NCI-H1694 treated with DMSO at 0.1 percent for 48 hours (cell line): ENCODE results near the gene PTPN1.
"Not testable (repeated sequence)": the region's sequence is repeated elsewhere in the genome, so short reads cannot be mapped to it uniquely, and the experiment has no call there.

Source experiments
- DNase-seq: peaks from one replicate; lab custom pipeline; 2025; lab: John Stamatoyannopoulos, UW

PTPN1 gene

GRCh38 chr20:50509923-50510705 lies at the start of gene PTPN1:
PTPN1 (plus strand) TSS chr20:50510383; CDS start chr20:50510528, 145 bp downstream.
- peak; percentile 94 for DNase-seq

DNA sequence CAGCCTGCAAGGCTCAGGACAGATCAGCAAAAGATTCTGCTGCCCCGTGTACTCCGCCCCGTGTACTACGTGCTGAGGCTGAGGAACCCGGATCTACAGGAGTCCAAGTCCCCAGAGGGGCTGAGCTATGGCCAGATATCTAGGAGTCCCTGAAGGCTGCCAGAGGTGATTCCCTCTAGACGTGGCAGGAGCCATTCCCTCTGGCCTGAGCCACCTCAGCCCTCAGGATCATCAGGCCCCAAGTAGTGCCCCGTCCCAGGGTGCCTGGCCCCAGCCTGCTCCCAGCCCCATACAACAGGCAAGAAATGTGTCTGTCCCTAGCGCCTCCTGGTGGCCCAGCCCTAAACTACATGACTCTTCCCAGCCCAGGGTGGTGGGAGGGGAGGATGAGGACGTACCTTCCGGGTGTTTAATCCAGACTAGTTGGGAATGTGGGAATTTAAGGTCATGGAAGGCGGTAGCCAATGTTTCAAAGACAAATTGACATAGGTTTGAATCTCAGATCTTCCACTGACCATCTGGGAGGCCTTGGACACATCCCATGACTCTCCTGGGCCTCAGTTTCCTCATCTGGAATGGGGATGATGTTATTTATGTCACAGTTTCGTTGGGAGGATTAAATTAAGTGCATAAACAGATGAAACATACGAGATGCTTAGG lies 49.4 kb upstream of the PTPN1 start:
- peak; percentile 18 for DNase-seq

GRCh38 chr20:50462093-50462690 lies 48.0 kb upstream of the PTPN1 start:
- DNase-seq: no peak

DNA sequence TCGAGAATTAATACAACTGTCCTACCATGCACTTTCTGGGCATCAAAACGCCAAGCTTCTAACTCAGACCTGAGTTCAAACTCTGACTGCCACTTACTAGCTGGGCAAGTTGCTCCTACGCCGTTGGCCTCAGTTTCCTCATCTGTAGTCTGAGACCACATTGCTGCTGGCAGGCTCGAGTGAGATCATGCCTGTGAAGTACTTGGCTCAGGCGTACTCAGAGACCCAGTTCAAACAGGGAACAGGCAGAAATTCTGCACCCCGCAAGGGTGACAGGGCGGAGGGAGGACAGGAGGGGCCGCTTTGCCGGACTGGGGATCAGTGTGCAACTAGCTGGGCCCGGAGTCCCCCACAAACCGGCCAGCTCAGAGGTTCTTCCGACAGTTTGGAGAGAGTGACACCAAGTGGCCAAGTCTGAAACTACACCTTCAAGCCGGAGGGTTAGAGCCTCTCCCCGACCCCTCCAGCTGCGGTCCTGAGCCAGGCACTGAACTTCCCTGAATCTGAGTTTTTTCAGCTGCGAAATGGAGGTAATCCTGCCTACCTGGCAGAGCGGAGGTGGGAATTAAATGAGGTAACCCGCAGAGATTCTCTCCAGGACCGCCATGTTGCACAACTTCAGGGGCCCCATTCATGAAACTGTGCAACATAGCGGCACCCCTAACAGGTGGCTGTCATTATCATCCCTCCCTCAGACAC lies 46.0 kb upstream of the PTPN1 start:
- DNase-seq: peak; percentile 20

DNA sequence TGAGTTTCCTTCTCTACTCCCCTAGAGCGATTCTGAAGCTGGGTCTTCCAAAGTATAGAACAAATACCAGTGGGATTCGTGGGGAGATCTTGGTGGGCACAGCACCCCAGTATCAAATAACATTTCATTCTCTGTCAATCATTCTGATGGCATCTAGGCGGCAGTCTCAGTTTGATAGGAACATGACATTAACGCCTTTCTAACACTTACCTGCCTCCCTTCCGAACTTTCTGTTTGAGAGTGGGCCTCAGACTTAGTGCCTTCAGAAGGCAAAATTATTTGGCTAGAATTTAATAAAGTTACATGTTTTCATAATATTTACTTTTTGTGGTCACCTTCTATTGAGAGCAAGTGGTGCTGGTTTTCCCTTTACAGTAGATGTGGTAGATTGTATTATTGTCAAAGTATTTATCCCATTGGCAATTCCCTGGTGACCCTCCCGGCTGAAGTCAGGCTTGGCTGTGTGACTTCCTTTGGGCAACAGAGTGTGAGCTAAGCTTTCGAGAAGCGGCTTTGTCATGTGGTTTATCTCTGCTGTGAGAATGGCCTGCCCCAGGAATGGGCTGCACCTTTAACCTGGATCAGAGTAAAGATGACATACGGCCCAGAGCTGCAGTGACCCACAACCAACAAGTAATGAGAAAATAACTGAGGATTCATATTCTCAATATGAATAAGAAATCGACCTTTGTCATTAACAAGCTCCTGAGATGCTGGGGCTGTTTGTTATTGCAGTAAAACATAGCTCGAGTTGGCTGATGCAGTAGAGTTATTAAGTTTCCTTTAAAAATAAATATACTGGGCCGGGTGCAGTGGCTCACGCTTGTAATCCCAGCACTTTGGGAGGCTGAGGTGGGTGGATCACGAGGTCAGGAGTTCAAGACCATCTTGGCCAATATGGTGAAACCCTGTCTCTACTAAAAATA lies 45.2 kb upstream of the PTPN1 start:
- DNase-seq: no peak

DNA sequence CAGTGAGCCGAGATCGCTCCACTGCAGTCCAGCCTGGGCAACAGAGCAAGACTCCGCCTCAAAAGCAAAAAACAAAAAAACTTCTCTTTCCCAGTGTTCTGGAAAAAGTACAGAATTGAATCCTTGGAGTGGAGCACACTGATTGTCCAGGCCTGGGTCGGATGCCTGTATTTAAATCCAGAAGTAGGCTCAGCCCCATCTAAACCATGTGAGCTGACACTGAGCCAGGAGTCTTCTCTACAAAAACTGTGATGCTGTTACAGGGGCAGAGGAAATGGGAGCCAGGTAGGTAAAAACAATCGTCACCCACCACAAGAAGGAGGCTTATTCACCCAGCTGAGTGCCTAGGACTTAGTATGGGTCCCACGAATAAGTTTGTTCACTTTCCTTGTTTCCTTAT lies 43.0 kb upstream of the PTPN1 start:
- DNase-seq: no peak

DNA sequence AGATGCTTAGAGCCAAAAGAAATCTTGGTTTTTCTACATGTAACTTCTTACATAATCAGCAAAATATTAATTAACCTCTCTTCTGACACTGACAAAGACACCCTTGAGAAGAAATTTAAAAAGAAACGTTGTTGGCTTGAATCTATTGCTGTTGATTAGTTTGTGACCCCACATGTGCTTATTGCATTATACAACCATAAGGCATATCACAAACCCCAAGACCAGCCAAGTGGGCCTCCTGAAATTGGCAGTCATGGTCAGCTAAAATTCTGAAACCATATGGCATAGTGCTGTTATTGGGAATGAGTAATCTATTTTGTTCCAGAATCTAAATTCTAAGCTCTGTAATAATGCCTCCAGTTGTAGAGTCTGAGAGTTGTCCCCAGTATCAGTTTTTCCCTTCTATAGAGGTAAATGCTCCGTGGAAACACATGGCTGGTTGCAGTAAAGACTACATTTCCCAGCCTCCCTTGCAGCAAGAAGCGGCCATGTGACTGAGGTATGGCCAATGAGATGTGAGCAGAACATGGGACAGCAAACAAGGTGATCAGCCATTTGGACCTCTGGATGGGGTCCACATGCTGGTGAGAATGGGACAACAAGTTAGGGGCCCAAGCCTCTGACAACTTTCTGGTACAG lies 42.3 kb upstream of the PTPN1 start:
- peak; percentile 37 for DNase-seq

DNA sequence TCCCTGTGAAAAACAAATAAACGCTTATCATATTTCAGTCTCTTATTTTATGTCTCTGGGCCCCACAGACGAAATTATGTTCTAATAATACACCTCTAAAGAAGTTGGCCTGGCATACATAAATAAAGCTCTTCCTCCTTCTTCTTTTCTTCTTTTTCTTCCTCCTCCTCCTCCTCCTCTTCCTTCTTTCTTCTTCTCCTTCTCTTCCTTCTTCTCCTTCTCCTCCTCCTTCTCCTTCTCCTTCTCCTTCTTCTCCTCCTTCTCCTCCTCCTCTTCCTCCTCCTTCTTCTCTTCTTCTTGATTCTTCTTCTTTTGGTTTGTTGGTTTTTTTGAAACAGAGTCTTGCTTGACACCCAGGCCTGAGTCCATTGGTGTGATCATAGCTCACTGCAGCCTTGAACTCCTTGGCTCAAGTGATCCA lies 41.8 kb upstream of the PTPN1 start:
- DNase-seq: no peak

- DNase-seq: peak; percentile 61
Measured at GRCh38 chr20:50469176-50469723, 40.9 kb upstream of the PTPN1 start.

DNA sequence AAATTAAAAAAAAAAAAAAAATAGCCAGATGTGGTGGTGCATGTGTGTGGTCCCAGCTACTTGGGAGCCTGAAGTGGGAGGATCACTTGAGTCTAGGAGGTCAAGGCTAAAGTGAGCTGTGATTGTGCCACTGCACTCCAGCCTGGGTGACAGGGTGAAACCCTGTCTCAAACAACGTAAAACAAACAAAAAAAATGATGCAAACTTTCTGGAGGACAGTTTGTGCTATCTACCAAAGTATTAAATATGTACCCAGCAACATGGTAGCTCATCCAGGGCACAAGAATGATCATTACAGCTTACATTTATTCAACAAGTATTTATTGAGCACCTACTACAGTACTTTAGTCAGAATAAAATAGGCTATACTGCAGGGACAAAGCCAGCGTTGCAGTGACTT lies 40.4 kb upstream of the PTPN1 start:
- no peak for DNase-seq

DNA sequence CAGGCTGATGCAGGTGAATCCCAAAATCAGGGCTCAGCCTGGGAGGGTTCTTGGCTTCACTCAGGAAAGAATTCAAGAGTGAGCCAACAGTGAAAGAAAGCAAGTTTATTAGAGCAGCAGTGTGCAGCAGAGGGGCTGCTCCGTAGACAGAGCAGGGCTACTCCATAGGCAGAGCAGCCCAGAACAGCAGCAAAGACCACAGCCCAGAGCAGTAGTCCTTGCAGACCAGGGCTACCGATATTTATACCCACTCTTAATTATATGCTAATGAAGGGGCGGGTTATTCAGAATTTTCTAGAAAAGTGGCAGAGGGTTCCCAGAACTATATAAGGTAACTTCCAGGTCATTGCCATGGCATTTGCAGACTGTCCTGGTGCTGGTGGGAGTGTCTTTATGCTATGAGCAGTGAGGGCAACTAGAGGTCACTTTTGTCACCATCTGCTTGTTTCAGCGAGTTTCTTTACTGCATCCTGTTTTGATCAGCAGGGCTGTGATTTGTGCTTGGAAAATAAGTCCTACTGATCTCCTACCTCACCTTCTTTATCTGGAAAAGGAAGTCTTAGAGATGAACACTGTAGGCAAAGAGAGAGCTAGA lies 39.8 kb upstream of the PTPN1 start:
- DNase-seq: no peak

DNA sequence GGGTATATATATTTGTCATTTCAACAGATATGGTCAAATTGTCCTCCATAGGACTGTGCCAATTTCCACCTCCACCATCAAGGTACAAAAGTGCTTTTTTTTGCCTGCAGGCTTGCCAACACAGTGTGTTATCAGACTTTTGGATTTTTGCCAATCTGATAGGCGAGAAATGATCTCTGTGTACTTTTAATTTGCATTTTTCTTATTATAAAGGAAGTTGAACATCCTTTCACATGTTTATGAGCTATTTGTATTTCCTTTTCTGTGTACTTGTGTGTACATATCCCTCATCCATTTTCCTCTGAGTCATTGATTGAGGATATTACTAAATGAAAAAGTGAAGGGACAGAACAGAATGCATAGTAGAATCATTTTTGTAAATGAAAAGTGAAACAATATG lies 39.0 kb upstream of the PTPN1 start:
- no peak for DNase-seq

DNA sequence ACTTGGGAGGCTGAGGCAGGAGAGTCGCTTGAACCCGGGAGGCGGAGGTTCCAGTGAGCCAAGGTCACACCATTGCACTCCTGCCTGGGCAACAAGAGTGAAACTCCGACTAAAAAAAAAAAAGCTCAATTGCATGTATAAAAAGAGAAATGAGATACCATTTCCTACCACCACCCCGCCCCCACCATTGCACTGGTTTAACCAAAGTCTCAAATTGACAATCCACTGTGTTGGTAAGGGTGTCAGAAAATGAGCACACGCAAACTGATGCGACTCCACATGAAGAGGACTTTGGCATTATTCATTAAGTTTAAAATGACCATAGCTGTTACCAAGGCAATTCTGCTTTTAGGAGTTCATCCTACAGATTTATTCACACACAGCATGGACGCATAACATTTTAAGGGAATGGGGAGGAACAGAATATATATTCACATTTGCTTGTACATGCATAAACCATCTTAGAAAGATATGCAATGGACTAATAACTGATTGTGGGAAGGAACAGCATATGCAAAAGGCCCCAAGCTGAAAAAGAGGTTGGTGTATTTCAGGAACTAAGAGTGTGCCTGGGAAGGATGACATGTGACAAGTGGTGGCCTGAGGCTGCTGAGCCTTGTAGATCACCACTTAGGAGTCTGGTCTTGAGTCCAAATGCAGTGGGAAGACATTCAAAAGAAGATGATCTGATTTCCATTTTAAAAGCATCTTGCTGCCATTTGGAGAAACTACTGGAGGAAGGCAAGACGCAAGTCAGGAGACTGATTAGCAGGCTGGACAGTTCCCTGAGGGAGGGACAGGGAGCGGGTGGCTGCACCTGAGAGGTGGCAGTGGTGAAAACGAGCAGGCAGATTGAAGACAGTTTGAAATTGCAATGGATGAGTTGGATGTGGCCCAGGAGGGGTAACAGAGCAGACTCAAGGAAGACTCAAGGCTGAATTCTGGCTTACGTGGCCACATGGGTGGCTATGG lies 37.2 kb upstream of the PTPN1 start:
- DNase-seq: no peak

DNA sequence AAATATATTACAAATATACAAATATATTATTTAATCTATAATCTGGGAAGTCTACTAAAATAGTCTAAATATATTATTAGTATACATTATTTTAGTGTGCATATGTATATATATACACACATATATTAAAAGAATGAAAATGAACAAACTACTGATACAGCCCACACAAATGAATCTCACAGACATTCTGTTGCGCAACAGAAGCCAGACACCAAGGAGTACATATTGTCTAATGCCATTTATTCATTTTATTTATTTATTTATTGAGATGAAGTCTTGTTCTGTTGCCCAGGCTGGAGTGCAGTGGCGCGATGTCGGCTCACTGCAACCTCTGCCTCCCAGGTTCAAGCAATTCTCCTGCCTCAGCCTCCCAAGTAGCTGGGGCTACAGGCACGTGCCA lies 35.8 kb upstream of the PTPN1 start:
- DNase-seq: not testable (repeated sequence)

GRCh38 chr20:50475681-50476292 lies 34.4 kb upstream of the PTPN1 start:
- DNase-seq: no peak

DNA sequence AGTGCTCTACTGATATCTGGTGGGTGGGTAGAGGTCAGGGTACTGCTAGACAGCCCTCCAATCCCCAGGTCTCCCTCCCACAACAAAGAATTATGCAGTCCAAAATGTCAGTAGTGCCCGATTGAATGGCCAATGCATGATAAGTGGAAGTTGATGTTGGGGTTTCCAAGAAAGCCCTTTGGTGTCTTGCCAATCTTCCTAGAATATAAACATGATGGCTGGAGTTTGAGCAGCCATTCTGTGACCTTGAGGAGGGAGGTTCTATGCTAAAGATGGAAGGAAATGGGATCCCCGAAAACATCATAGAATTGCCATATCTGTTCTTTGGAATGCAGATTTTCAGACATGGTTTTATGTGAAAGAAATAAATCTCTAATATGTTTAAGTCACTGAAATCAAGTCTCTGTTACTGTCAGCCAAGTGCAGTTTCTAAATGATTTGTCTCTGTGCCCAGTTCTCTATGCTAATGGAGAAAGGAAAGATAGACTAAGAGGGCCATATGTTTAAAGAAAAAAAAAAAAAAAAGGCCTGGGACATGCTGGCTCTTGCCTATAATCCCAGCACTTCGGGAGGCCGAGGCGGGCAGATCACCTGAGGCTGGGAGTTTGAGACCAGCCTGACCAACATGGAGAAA lies 32.8 kb upstream of the PTPN1 start:
- no peak for DNase-seq

DNA sequence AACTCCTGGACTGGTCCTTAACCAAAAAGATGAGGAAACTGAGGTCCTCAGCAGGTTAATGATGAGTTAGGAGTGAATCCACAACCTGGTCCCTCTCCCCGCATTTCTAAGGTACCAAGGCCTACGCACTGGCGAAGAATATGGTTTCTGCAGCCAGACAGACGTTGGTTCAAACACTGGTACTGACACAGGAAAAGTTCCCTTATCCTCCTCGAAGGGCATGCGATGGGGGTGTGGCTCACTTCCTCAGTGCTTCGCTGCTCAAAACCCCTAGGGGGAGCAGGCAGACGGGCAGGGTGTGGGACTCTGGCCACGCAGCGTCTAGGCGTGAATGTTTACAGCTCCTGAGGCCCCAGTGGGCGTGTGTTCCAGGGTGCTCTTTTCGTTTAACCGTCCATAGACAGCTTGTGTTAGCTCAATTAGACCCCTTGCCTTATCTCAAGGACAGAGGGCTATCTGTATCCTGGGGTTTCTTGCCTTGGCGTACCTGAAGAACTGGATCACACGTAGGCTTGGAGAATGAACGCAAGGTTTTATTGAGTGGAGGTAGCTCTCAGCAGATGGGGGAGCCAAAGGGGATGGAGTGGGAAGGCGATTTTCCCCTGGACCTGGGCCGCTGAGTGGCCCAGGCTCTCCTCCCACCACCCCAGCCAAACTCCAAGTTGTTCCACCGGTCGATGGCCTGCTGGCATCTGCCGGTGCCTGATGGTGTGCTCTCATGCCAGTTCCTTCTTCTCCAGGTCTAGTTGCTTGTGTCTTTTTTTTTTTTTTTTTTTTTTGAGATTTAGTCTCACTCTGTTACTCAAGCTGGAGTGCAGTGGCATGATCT lies 31.8 kb upstream of the PTPN1 start:
- DNase-seq: no peak
